Upper lobe of left lung (tissue), 4 donors: ENCODE data around the gene PRR9.

Experiments used
- EP300 ChIP-seq, 4 donors: sonication (generic); formaldehyde crosslinking; IDR thresholded peaks; one replicate each; pipeline ENCODE4 v1.5.1; 2017; ENCODE audit warnings: antibody characterized with exemption in 4 of 4, control low read depth in 2 of 4
- POLR2A ChIP-seq, 4 donors: fragments of 450-650 bp; IDR thresholded peaks; one replicate each; pipeline ENCODE4 v1.5.1; 2016 to 2017; ENCODE audit warnings: antibody characterized with exemption in 4 of 4, mild to moderate bottlenecking in 2 of 4
- POLR2AphosphoS5 ChIP-seq, 2 donors: sonication (generic); formaldehyde crosslinking; IDR thresholded peaks; one replicate each; pipeline ENCODE4 v1.5.1; 2017; ENCODE audit warnings: antibody characterized with exemption in 2 of 2
- TF ChIP-seq, protein P1 (sequence below), 6 experiments: fragments of 450-650 bp in 4 of 6; fragments of 200-600 bp in 2 of 6; sonication (generic) in 2 of 6; IDR thresholded peaks; one replicate each; pipeline ENCODE4 v1.5.1; 2016 to 2019; ENCODE audit warnings: antibody characterized with exemption in 6 of 6

DNA sequence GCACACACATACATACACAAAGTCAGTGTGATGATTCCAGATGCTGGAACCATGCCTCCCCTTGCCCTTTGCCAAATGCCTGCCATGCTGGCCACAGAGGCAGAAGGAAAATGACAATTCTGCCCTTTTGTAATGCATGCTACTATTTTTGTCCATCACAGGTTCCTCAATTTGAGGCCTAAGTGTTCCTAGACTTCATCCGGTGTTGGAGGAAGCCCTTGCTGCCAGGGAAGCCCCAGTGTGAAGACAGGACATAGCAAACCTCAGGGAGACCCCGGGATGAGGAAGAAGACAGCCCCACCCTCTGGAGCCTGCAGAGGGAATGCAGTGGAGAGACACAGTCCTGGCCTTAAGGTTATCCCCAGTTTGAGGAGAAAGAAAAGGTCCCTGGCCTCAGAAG is 14.4 kb downstream of the PRR9 start:
- no peak for TF ChIP-seq POLR2A (IDR thresholded peaks at IDR 0.05)
- TF ChIP-seq, protein P1, sequence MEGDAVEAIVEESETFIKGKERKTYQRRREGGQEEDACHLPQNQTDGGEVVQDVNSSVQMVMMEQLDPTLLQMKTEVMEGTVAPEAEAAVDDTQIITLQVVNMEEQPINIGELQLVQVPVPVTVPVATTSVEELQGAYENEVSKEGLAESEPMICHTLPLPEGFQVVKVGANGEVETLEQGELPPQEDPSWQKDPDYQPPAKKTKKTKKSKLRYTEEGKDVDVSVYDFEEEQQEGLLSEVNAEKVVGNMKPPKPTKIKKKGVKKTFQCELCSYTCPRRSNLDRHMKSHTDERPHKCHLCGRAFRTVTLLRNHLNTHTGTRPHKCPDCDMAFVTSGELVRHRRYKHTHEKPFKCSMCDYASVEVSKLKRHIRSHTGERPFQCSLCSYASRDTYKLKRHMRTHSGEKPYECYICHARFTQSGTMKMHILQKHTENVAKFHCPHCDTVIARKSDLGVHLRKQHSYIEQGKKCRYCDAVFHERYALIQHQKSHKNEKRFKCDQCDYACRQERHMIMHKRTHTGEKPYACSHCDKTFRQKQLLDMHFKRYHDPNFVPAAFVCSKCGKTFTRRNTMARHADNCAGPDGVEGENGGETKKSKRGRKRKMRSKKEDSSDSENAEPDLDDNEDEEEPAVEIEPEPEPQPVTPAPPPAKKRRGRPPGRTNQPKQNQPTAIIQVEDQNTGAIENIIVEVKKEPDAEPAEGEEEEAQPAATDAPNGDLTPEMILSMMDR (IDR thresholded peaks at IDR 0.05): no peak
- no peak for TF ChIP-seq POLR2AphosphoS5 (IDR thresholded peaks at IDR 0.05)
- TF ChIP-seq EP300 (IDR thresholded peaks at IDR 0.05): no peak
